ENCODE measurements around the gene CCNJL. TPM values are rescaled to one million over a fixed set of nuclear protein-coding genes. Genes with fewer than 3 reads are reported as not detected.

The CCNJL gene
- total and polyA plus RNA-seq, 2 of the 8 experiments (the other 6 are each of a cell fraction or from before 2014, with no cell fraction given), result 34.6 to 44.7 TPM

- Histone ChIP-seq H2BK120ac (replicated peaks; ENCODE audit: low read depth, low read length) (no peak overlapping the region), H4K91ac (replicated peaks; ENCODE audit: insufficient read length, low read length) (no peak overlapping the region), H4K8ac (ENCODE audit: extremely low read depth, insufficient read depth, low read length) (no peak overlapping the region), H3K14ac (ENCODE audit: insufficient read length) (no peak overlapping the region), H4K20me1 (replicated peaks in 1 of 2; ENCODE audit: control insufficient read depth in 1 of 2, insufficient read depth in 2 of 2, low read length in 2 of 2) (peaks cover 1 to 12% of the 10 kb centered on the region in 2 experiments), H3K9me3 (ENCODE audit: insufficient read depth in 2 of 2, low read depth in 1 of 2, low read length in 1 of 2) (no peaks in the 10 kb centered on the region), H3K9ac (replicated peaks in 1 of 4; ENCODE audit: extremely low read depth in 1 of 4, low read depth in 3 of 4, low read length in 3 of 4) (no peak overlapping the region), H3K27me3 (replicated peaks in 1 of 4; ENCODE audit: control insufficient read depth in 3 of 4, extremely low read depth in 1 of 4, insufficient read depth in 3 of 4, low read length in 3 of 4) (no peaks in the 10 kb centered on the region), H3K36me3 (ENCODE audit: control insufficient read depth in 2 of 4, insufficient read depth in 4 of 4, low read length in 3 of 4) (peaks cover 0 to 3% (median 0%) of the 10 kb centered on the region in 4 experiments; a peak in 2 of 8 replicates), H3K18ac (ENCODE audit: extremely low read depth, low read length) (no peak overlapping the region), H2BK12ac (ENCODE audit: low read depth, low read length) (no peak overlapping the region), H2AFZ (ENCODE audit: low read length) (no peak overlapping the region), H3K4me3 (ENCODE audit: extremely low read depth in 1 of 4, insufficient read depth in 2 of 4, low read depth in 3 of 4, low read length in 4 of 4) (no peak overlapping the region), H2BK20ac (ENCODE audit: low read length) (no peak overlapping the region), H2BK5ac (ENCODE audit: low read depth, low read length) (no peak overlapping the region), H3K27ac (ENCODE audit: low read depth, low read length) (no peak overlapping the region), H3K4me2 (ENCODE audit: insufficient read depth in 1 of 2, low read depth in 2 of 2, low read length in 2 of 2) (no peak overlapping the region), H3K79me1 (ENCODE audit: low read depth, low read length) (peaks cover 24% of the 10 kb centered on the region), H3K23me2 (ENCODE audit: low read depth, low read length) (no peaks in the 10 kb centered on the region), H3K79me2 (ENCODE audit: control insufficient read depth in 1 of 2, insufficient read depth in 2 of 2, low read length in 2 of 2) (peaks cover 17 to 93% of the 10 kb centered on the region in 2 experiments), H2AK5ac (ENCODE audit: low read depth, low read length) (no peak overlapping the region), H4K5ac (ENCODE audit: insufficient read length, low read depth, low read length) (no peak overlapping the region), H3K4ac (replicated peaks; ENCODE audit: insufficient read length, low read depth, low read length) (no peak overlapping the region), H3K56ac (replicated peaks; ENCODE audit: insufficient read length, low read depth, low read length) (no peak overlapping the region), H3K23ac (ENCODE audit: insufficient read length) (no peak overlapping the region), H2BK15ac (ENCODE audit: low read length) (no peak overlapping the region), H3K4me1 (replicated peaks in 1 of 4; ENCODE audit: control insufficient read depth in 3 of 4, insufficient read depth in 4 of 4, low read length in 3 of 4) (peaks cover 6 to 16% (median 14%) of the 10 kb centered on the region in 4 experiments)
- DNase-seq (ENCODE audit: low read depth in 1 of 2, low spot score in 2 of 2), result no peak
- WGBS, 2 experiments (ENCODE audit: extremely low coverage in 1 of 2, insufficient coverage in 1 of 2, insufficient read length in 1 of 2, insufficient replicate concordance in 2 of 2, low coverage in 1 of 2, low lambda C conversion rate in 2 of 2, missing lambda C conversion rate in 1 of 2), result 100% methylated on average over 1 of the region's 1 CpG; no CpG with 5 or more reads in 1 of the 2 experiments
- ChIA-PET POLR2A (ENCODE audit: partially characterized antibody) (interaction anchor here (0.7 to 2.5 kb wide), 5 partner anchors 8 to 23 kb away, joined by 3 to 12 read pairs (median 3); partner anchors contain the start of gene CCNJL), CTCF (ENCODE audit: partially characterized antibody) (interaction anchor here (0.6 to 2.6 kb wide), 11 partner anchors 10 to 275 kb away, joined by 3 to 11 read pairs (median 4); no protein-coding TSS in a partner anchor)
- no peak for FAIRE-seq
- TF ChIP-seq TAF1 (IDR thresholded peaks at IDR 0.05; ENCODE audit: low read depth, low read length), result no peak
- no peak for TF ChIP-seq SIRT6 (IDR thresholded peaks at IDR 0.05; ENCODE audit: low read length)
- no peak for TF ChIP-seq POLR2A (IDR thresholded peaks at IDR 0.05; ENCODE audit: control extremely low read depth in 1 of 2, low read depth in 2 of 2, low read length in 2 of 2)
- no peak for TF ChIP-seq NANOG (IDR thresholded peaks at IDR 0.05; ENCODE audit: insufficient read depth, low read depth, low read length, poor library complexity, severe bottlenecking)
- no peak for TF ChIP-seq ATF2 (IDR thresholded peaks at IDR 0.05; ENCODE audit: low read length)
- TF ChIP-seq CEBPB (IDR thresholded peaks at IDR 0.05; ENCODE audit: low read depth, low read length), result no peak
- TF ChIP-seq ZNF274 (IDR thresholded peaks at IDR 0.05; ENCODE audit: borderline replicate concordance, extremely low read depth, low read length), result no peak
- no peak for TF ChIP-seq GTF2F1 (IDR thresholded peaks at IDR 0.05; ENCODE audit: borderline replicate concordance, low read depth, low read length)
- no peak for TF ChIP-seq BRCA1 (IDR thresholded peaks at IDR 0.05; ENCODE audit: low read depth, low read length)
These were observed 15.4 kb downstream of the CCNJL start for GRCh38 chr5:160297004-160297403.

Measured in H1 (cell line).